Endothelial cell of umbilical vein (primary cell): ENCODE data around the gene GET4. TPM values are rescaled to one million over a fixed set of nuclear protein-coding genes. Genes with fewer than 3 reads are reported as not detected.

Experiments used
- BruUV-seq: library from RNA; stranded (reverse); fragments of 400-500 nt; replicated peaks from 2 replicates; lab custom pipeline; 2021; lab: Mats Ljungman, UMichigan
- CTCF ChIA-PET: fragments of 300-600, 350-600 bp; sonication (Branson Sonifier 250); formaldehyde crosslinking; loops from one replicate; lab custom pipeline; 2021; ENCODE audit warnings: antibody characterized with exemption, inconsistent platforms; lab: Charles Lee
- POLR2A ChIA-PET: fragments of 300-600, 350-600 bp; sonication (Branson Sonifier 250); formaldehyde crosslinking; loops from one replicate; lab custom pipeline; 2021; ENCODE audit warnings: antibody characterized with exemption, inconsistent platforms; lab: Charles Lee
- DNase-seq: peaks from one replicate; pipeline ENCODE4 v3.0.0-alpha.2; 2011; ENCODE audit warnings: low read depth, low spot score
- FAIRE-seq: peaks from 2 replicates; lab custom pipeline; 2011; peaks lifted over from hg19 to GRCh38; lab: Jason Lieb, UNC
- H2AFZ ChIP-seq: 2 replicates; pipeline ENCODE4 v1.6.0; 2012; ENCODE audit warnings: low read depth, low read length, control low read depth, inconsistent platforms
- H3K27ac ChIP-seq: 2 replicates; pipeline ENCODE4 v1.5.1; 2011; ENCODE audit warnings: low read depth, mild to moderate bottlenecking, control low read depth, low read length, moderate library complexity; ENCODE audit not compliant: insufficient read depth
- H3K27me3 ChIP-seq, 2 experiments: 2 replicates each; pipeline versions ENCODE4 v1.6.0 to v1.6.1; 2011; ENCODE audit warnings: low read length in 2 of 2, mixed read lengths in 1 of 2; ENCODE audit not compliant: control insufficient read depth in 2 of 2, insufficient read depth in 2 of 2
- H3K36me3 ChIP-seq, 2 experiments: 2 replicates in 1 of 2; 3 replicates in 1 of 2; pipeline ENCODE4 v1.5.1; 2011; ENCODE audit warnings: low read length in 2 of 2, mild to moderate bottlenecking in 1 of 2, moderate library complexity in 1 of 2; ENCODE audit not compliant: control insufficient read depth in 2 of 2, insufficient read depth in 2 of 2; ENCODE audit errors: extremely low read depth in 1 of 2
- H3K4me1 ChIP-seq: 3 replicates; pipeline ENCODE4 v1.5.1; 2011; ENCODE audit warnings: mild to moderate bottlenecking, low read length; ENCODE audit not compliant: control insufficient read depth, insufficient read depth; ENCODE audit errors: extremely low read depth
- H3K4me2 ChIP-seq: 2 replicates; pipeline ENCODE4 v1.6.1; 2011; ENCODE audit warnings: low read length, control low read depth, mixed read lengths; ENCODE audit not compliant: insufficient read depth
- H3K4me3 ChIP-seq, 3 experiments: fragments of 200-600 bp in 1 of 3; sonication (generic), shearing (Covaris generic) in 1 of 3; replicated peaks in 1 of 3; 2 replicates each; pipeline ENCODE4 v1.5.1; 2011 to 2016; ENCODE audit warnings: control low read depth in 3 of 3, low read length in 3 of 3, mild to moderate bottlenecking in 2 of 3, inconsistent platforms in 1 of 3, low read depth in 1 of 3, moderate library complexity in 1 of 3; ENCODE audit not compliant: insufficient read depth in 1 of 3
- H3K79me2 ChIP-seq: 2 replicates; pipeline ENCODE4 v1.6.0; 2012; ENCODE audit warnings: low read length, inconsistent platforms; ENCODE audit not compliant: control insufficient read depth, insufficient read depth
- H3K9ac ChIP-seq: replicated peaks from 2 replicates; pipeline ENCODE3; 2011; ENCODE audit warnings: low read length, control low read depth; ENCODE audit not compliant: insufficient read depth; ENCODE audit errors: extremely low read depth
- H3K9me1 ChIP-seq: replicated peaks from 3 replicates; pipeline ENCODE4 v1.6.0; 2011; ENCODE audit warnings: mild to moderate bottlenecking, low read length; ENCODE audit not compliant: control insufficient read depth, insufficient read depth; ENCODE audit errors: extremely low read depth
- H3K9me3 ChIP-seq: replicated peaks from 2 replicates; pipeline ENCODE4 v1.5.1; 2012; ENCODE audit warnings: low read length, inconsistent platforms; ENCODE audit not compliant: control insufficient read depth, insufficient read depth
- H4K20me1 ChIP-seq: replicated peaks from 2 replicates; pipeline ENCODE3; 2011; ENCODE audit warnings: mild to moderate bottlenecking, low read length; ENCODE audit not compliant: control insufficient read depth, insufficient read depth; ENCODE audit errors: extremely low read depth
- EZH2 ChIP-seq: IDR thresholded peaks from 2 replicates; pipeline ENCODE4 v1.6.1; 2012; ENCODE audit warnings: borderline replicate concordance, low read depth, mild to moderate bottlenecking, moderate library complexity, low read length, inconsistent platforms; ENCODE audit not compliant: severe bottlenecking
- FOS ChIP-seq: IDR thresholded peaks from 2 replicates; pipeline ENCODE4 v1.6.1; 2011; ENCODE audit warnings: mild to moderate bottlenecking, low read length, moderate library complexity, borderline replicate concordance; ENCODE audit not compliant: insufficient read depth
- GATA2 ChIP-seq: IDR thresholded peaks from 2 replicates; pipeline ENCODE4 v1.7.0; 2011; ENCODE audit warnings: low read depth, mild to moderate bottlenecking, moderate library complexity, mixed read lengths, low read length; ENCODE audit not compliant: insufficient read length, insufficient read depth
- JUN ChIP-seq: IDR thresholded peaks from 2 replicates; pipeline ENCODE4 v1.6.1; 2011; ENCODE audit warnings: borderline replicate concordance, low read depth; ENCODE audit not compliant: insufficient read length, insufficient read depth
- MYC ChIP-seq: IDR thresholded peaks from one replicate; pipeline ENCODE4 v1.6.1; 2011; ENCODE audit warnings: mild to moderate bottlenecking, low read depth, low read length
- POLR2A ChIP-seq: IDR thresholded peaks from 2 replicates; pipeline ENCODE4 v1.6.1; 2012; ENCODE audit warnings: low read depth, mild to moderate bottlenecking, control low read depth, low read length
- POLR2AphosphoS5 ChIP-seq: IDR thresholded peaks from 2 replicates; pipeline ENCODE4 v1.6.1; 2012; ENCODE audit warnings: low read depth, mild to moderate bottlenecking, control low read depth, low read length, moderate library complexity; ENCODE audit not compliant: insufficient read depth
- dilution Hi-C: fragments of 300-500 bp; cut with MboI; formaldehyde crosslinking; loops from one replicate; pipeline ENCODE4 v1.15.0; 2019; ENCODE audit warnings: low sequenced_read_pairs; ENCODE audit not compliant: extremely low pct_ligation_motif_present
- intact Hi-C: fragments of 100-400 bp; cut with micrococcal nuclease; formaldehyde crosslinking; loops from one replicate; pipeline ENCODE4 v1.10.0; 2022
- polyA plus RNA-seq, 4 experiments: library from polyadenylated mRNA; depleted of rRNA in 3 of 4; stranded (reverse) in 3 of 4; unstranded in 1 of 4; fragments of >200 nt; gene quantifications; 2 replicates each; pipeline versions ENCODE4 v1.2.1 to v1.2.3, GENCODE V29; 2011 to 2012; ENCODE audit warnings: missing spikeins in 1 of 4
- total RNA-seq: library from RNA; stranded (reverse); gene quantifications from 2 replicates; pipeline ENCODE4 v1.2.3, GENCODE V29; 2021
- TF ChIP-seq, protein P1 (sequence below): IDR thresholded peaks from 2 replicates; pipeline ENCODE4 v1.6.1; 2011; ENCODE audit not compliant: insufficient read depth, insufficient read length
- TF ChIP-seq, protein P2 (sequence below), 2 donors: IDR thresholded peaks; 1 replicate in 1 of 2; 2 replicates in 1 of 2; pipeline ENCODE4 v1.5.1; 2011; ENCODE audit warnings: low read length in 2 of 2, mild to moderate bottlenecking in 2 of 2, moderate library complexity in 2 of 2, control low read depth in 1 of 2, inconsistent platforms in 1 of 2, low read depth in 1 of 2; ENCODE audit not compliant: insufficient read depth in 1 of 2; ENCODE audit errors: extremely low read depth in 1 of 2

GET4 gene
- total and polyA plus RNA-seq, 2 donors (not counting 3 experiments of a cell fraction or from before 2014, with no cell fraction given): 48.4 to 58.1 TPM

DNA sequence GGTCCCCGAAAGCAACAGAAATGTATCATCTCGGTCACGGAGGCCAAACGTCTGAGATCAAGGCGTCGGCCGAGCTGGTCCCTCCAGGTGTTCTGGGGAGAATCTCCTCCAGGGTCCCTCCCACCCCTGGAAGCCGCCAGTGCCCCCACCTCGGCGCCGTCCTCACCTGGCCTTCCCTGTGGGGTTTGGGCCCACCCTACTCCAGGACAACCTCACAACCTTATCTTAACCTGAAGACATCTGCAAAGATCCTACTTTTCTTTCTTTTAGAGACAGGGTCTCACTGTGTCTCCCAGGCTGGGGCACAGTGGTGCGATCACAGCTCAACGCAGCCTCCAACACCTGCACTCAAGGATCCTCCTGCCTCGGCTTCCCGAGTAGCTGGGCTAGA is 44.7 kb downstream of the GET4 start:
- intact Hi-C loops (no loop called here), dilution Hi-C loops (no loop called here)
- H3K4me2 ChIP-seq: no peak overlapping the region
- FAIRE-seq: no peak
- no peaks in the 10 kb centered on the region for H3K79me2 ChIP-seq
- ChIA-PET POLR2A (no interaction called here), CTCF (no interaction called here)
- no peaks in the 10 kb centered on the region for H3K9me1 ChIP-seq
- H3K9me3 ChIP-seq: no peaks in the 10 kb centered on the region
- no peak for DNase-seq
- TF ChIP-seq, protein P1, sequence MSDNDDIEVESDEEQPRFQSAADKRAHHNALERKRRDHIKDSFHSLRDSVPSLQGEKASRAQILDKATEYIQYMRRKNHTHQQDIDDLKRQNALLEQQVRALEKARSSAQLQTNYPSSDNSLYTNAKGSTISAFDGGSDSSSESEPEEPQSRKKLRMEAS: no peak
- TF ChIP-seq, protein P2, sequence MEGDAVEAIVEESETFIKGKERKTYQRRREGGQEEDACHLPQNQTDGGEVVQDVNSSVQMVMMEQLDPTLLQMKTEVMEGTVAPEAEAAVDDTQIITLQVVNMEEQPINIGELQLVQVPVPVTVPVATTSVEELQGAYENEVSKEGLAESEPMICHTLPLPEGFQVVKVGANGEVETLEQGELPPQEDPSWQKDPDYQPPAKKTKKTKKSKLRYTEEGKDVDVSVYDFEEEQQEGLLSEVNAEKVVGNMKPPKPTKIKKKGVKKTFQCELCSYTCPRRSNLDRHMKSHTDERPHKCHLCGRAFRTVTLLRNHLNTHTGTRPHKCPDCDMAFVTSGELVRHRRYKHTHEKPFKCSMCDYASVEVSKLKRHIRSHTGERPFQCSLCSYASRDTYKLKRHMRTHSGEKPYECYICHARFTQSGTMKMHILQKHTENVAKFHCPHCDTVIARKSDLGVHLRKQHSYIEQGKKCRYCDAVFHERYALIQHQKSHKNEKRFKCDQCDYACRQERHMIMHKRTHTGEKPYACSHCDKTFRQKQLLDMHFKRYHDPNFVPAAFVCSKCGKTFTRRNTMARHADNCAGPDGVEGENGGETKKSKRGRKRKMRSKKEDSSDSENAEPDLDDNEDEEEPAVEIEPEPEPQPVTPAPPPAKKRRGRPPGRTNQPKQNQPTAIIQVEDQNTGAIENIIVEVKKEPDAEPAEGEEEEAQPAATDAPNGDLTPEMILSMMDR (IDR thresholded peaks at IDR 0.05; ENCODE audit: extremely low read depth in 1 of 2, insufficient read depth in 1 of 2, low read depth in 1 of 2, low read length in 2 of 2): no peak
- no peak for TF ChIP-seq JUN
- no peak for TF ChIP-seq POLR2AphosphoS5
- no peak for TF ChIP-seq GATA2
- TF ChIP-seq MYC: no peak
- no peak for TF ChIP-seq EZH2
- no peak for TF ChIP-seq POLR2A
- TF ChIP-seq FOS: no peak
- no peaks in the 10 kb centered on the region for H3K36me3 ChIP-seq
- no peaks in the 10 kb centered on the region for H3K27me3 ChIP-seq
- BruUV-seq: no TSS peak
- H4K20me1 ChIP-seq: no peaks in the 10 kb centered on the region
- no peak overlapping the region for H3K27ac ChIP-seq
- no peak overlapping the region for H3K4me3 ChIP-seq
- H3K9ac ChIP-seq: no peak overlapping the region
- H2AFZ ChIP-seq: no peak overlapping the region
- peaks cover 11% of the 10 kb centered on the region for H3K4me1 ChIP-seq
